SU-DHL-6 (cell line): ENCODE measurements around the gene MYO9A.

Source experiments
- H2AFZ ChIP-seq: fragments of 200-600 bp; sonication (generic); 2 replicates; pipeline ENCODE4 v1.6.1; 2014; ENCODE audit warnings: low read depth, mild to moderate bottlenecking, moderate library complexity, mixed read lengths, antibody characterized with exemption, low read length; ENCODE audit not compliant: severe bottlenecking
- H3F3A ChIP-seq: fragments of 200-600 bp; shearing (Covaris generic); 2 replicates; pipeline ENCODE4 v1.6.0; 2016; ENCODE audit warnings: antibody characterized with exemption, mild to moderate bottlenecking; ENCODE audit not compliant: insufficient read depth
- H3K27ac ChIP-seq: fragments of 200-600 bp; sonication (generic); 2 replicates; pipeline ENCODE4 v1.5.1; 2016; ENCODE audit warnings: low read depth, mild to moderate bottlenecking, low read length, moderate library complexity, mixed read lengths
- H3K27me3 ChIP-seq: fragments of 200-600 bp; sonication (generic), shearing (Covaris generic); 2 replicates; pipeline ENCODE4 v1.6.0; 2014; ENCODE audit warnings: mild to moderate bottlenecking, low read length
- H3K36me3 ChIP-seq: fragments of 200-600 bp; sonication (generic); 2 replicates; pipeline ENCODE4 v1.6.1; 2014; ENCODE audit warnings: mild to moderate bottlenecking, low read length, mixed read lengths
- H3K4me2 ChIP-seq: fragments of 300-600, 200-600 bp; shearing (Covaris generic), sonication (generic); 2 replicates; pipeline ENCODE4 v1.6.0; 2014; ENCODE audit warnings: low read length, low read depth, mild to moderate bottlenecking; ENCODE audit not compliant: poor library complexity, severe bottlenecking
- H3K4me3 ChIP-seq: fragments of 200-600 bp; sonication (generic); 2 replicates; pipeline ENCODE4 v1.5.1; 2014; ENCODE audit warnings: antibody characterized with exemption, low read length, mild to moderate bottlenecking, mixed read lengths; ENCODE audit not compliant: insufficient read depth, poor library complexity, severe bottlenecking
- H3K79me2 ChIP-seq: fragments of 200-600 bp; sonication (generic); 2 replicates; pipeline ENCODE4 v1.6.1; 2014; ENCODE audit warnings: mild to moderate bottlenecking, low read length, moderate library complexity; ENCODE audit not compliant: insufficient read depth
- H3K9ac ChIP-seq: fragments of 200-600 bp; sonication (generic); 2 replicates; pipeline ENCODE4 v1.7.0; 2014; ENCODE audit warnings: mild to moderate bottlenecking, low read length
- H3K9me2 ChIP-seq: fragments of 200-600 bp; sonication (generic); replicated peaks from 2 replicates; pipeline ENCODE4 v1.6.1; 2014; ENCODE audit warnings: low read length; ENCODE audit not compliant: insufficient read depth
- H3K9me3 ChIP-seq: fragments of 200-600 bp; sonication (generic); 2 replicates; pipeline ENCODE4 v1.6.1; 2014; ENCODE audit warnings: low read length, mixed read lengths; ENCODE audit not compliant: insufficient read depth
- H4K20me1 ChIP-seq: fragments of 200-600 bp; sonication (generic); 2 replicates; pipeline ENCODE4 v1.6.1; 2014; ENCODE audit warnings: low read depth, mild to moderate bottlenecking, antibody characterized with exemption, low read length, moderate library complexity, mixed read lengths
- CTCF ChIP-seq: fragments of 200-600 bp; sonication (generic); IDR thresholded peaks from one replicate; pipeline ENCODE4 v1.5.1; 2017; ENCODE audit warnings: antibody characterized with exemption, mild to moderate bottlenecking, low read length, moderate library complexity; ENCODE audit not compliant: insufficient read depth, poor library complexity, severe bottlenecking
- EZH2phosphoT487 ChIP-seq: fragments of 200-600 bp; sonication (generic), shearing (Covaris generic); conservative IDR thresholded peaks from 2 replicates; pipeline ENCODE4 v1.6.1; 2018; ENCODE audit warnings: mild to moderate bottlenecking, antibody characterized with exemption, low read length, moderate library complexity, mixed read lengths

MYO9A gene

GRCh38 chr15:72013703-72014102 lies 104.2 kb downstream of the MYO9A start:
- H3K36me3 ChIP-seq: peaks cover 18% of the 10 kb centered on the region
- no peaks in the 10 kb centered on the region for H4K20me1 ChIP-seq
- H3K9me3 ChIP-seq: no peaks in the 10 kb centered on the region
- H2AFZ ChIP-seq: no peak overlapping the region
- H3F3A ChIP-seq: peaks cover 39% of the 10 kb centered on the region
- no peaks in the 10 kb centered on the region for H3K9me2 ChIP-seq
- H3K79me2 ChIP-seq: peaks cover 4% of the 10 kb centered on the region; the same call in 1 of the 2 replicates
- H3K4me2 ChIP-seq: no peak overlapping the region
- H3K4me3 ChIP-seq: no peak overlapping the region
- H3K9ac ChIP-seq: no peak overlapping the region
- H3K27me3 ChIP-seq: no peaks in the 10 kb centered on the region
- peak overlapping the region; percentile 75 for H3K27ac ChIP-seq
- TF ChIP-seq EZH2phosphoT487 (no peak), CTCF (no peak)

GRCh38 chr15:72011302-72011942 lies 106.5 kb downstream of the MYO9A start:
- no peaks in the 10 kb centered on the region for H4K20me1 ChIP-seq
- H3K79me2 ChIP-seq: peaks cover 4% of the 10 kb centered on the region; the same call in 1 of the 2 replicates
- H3K36me3 ChIP-seq: peaks cover 27% of the 10 kb centered on the region
- peaks cover 43% of the 10 kb centered on the region for H3F3A ChIP-seq
- no peak overlapping the region for H3K4me3 ChIP-seq
- H3K9me3 ChIP-seq: no peaks in the 10 kb centered on the region
- peak overlapping the region; percentile 24; the same call in 1 of the 2 replicates for H3K27ac ChIP-seq
- TF ChIP-seq CTCF: no peak
- TF ChIP-seq EZH2phosphoT487: no peak
- H2AFZ ChIP-seq: no peak overlapping the region
- H3K9me2 ChIP-seq: no peaks in the 10 kb centered on the region
- H3K9ac ChIP-seq: no peak overlapping the region
- no peaks in the 10 kb centered on the region for H3K27me3 ChIP-seq
- no peak overlapping the region for H3K4me2 ChIP-seq

- Histone ChIP-seq H3K4me3 (no peak overlapping the region), H3K4me2 (no peak overlapping the region), H3K9me3 (no peaks in the 10 kb centered on the region), H2AFZ (no peak overlapping the region), H3K79me2 (peaks cover 13% of the 10 kb centered on the region; the same call in 1 of the 2 replicates), H3K9ac (no peak overlapping the region), H3K27ac (no peak overlapping the region; the same call in 1 of the 2 replicates), H4K20me1 (no peaks in the 10 kb centered on the region), H3K27me3 (no peaks in the 10 kb centered on the region), H3K36me3 (peaks cover 42% of the 10 kb centered on the region), H3K9me2 (no peaks in the 10 kb centered on the region), H3F3A (peaks cover 30% of the 10 kb centered on the region; the same call in 1 of the 2 replicates)
- TF ChIP-seq CTCF (no peak), EZH2phosphoT487 (no peak)
Measured at GRCh38 chr15:72009222-72009621, 108.7 kb downstream of the MYO9A start.
